Liver (tissue), 3 donors: ENCODE results near the gene COLEC12.

Experiments
- EGR1 ChIP-seq, 2 donors: IDR thresholded peaks; 2 replicates each; pipeline ENCODE4 v1.6.1; 2016 to 2018; ENCODE audit warnings: antibody characterized with exemption in 2 of 2, low read depth in 2 of 2
- FOXA1 ChIP-seq: IDR thresholded peaks from 2 replicates; pipeline ENCODE4 v1.6.1; 2016; ENCODE audit warnings: antibody characterized with exemption
- RAD21 ChIP-seq, 2 donors: IDR thresholded peaks; 2 replicates each; pipeline ENCODE4 v1.6.1; 2016; ENCODE audit warnings: antibody characterized with exemption in 2 of 2, mild to moderate bottlenecking in 2 of 2
- TAF1 ChIP-seq: conservative IDR thresholded peaks from 2 replicates; pipeline ENCODE4 v1.6.1; 2016; ENCODE audit warnings: antibody characterized with exemption, mild to moderate bottlenecking
- YY1 ChIP-seq: IDR thresholded peaks from 2 replicates; pipeline ENCODE4 v1.6.1; 2016; ENCODE audit warnings: antibody characterized with exemption, mild to moderate bottlenecking
- TF ChIP-seq, protein P1 (sequence below): IDR thresholded peaks from 2 replicates; pipeline ENCODE4 v1.6.1; 2016; ENCODE audit warnings: antibody characterized with exemption
- TF ChIP-seq, protein P2 (sequence below): fragments of 150-350 bp; IDR thresholded peaks from 2 replicates; pipeline ENCODE4 v1.5.1; 2017; ENCODE audit warnings: improper control_type of control experiment, low read depth, low read length; ENCODE audit not compliant: missing input control
- TF ChIP-seq, protein P3 (sequence below): IDR thresholded peaks from 2 replicates; pipeline ENCODE4 v1.6.1; 2016; ENCODE audit warnings: antibody characterized with exemption
- TF ChIP-seq, protein P4 (sequence below): IDR thresholded peaks from 2 replicates; pipeline ENCODE4 v1.6.1; 2016; ENCODE audit warnings: antibody characterized with exemption, mild to moderate bottlenecking
- TF ChIP-seq, protein P5 (sequence below): IDR thresholded peaks from 2 replicates; pipeline ENCODE4 v1.6.1; 2016; ENCODE audit warnings: antibody characterized with exemption
- donor health status: healthy.
- donor health status: healthy.

DNA sequence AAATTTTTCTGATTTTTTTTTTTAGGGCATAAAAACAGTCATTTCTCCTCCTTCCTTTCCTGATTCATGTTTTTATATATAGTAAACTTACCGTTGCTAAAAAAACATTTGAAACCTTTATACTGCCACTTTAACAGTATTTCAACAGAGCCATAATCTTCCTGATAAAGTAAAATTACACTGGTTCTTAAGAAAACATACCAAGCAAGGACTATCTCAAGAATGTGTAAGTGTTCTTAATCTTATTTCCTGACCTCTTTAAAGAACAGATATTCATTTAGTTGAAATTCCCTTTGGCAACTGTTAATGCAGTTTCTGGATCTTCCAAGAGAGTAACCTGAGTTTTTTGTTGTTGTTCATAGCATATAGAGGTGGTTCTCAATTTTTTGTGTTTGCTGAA, 26.6 kb upstream of the COLEC12 start:
- TF ChIP-seq TAF1 (no peak), RAD21 (IDR thresholded peaks at IDR 0.05) (no peak), YY1 (no peak), EGR1 (IDR thresholded peaks at IDR 0.05; ENCODE audit: low read depth in 2 of 2) (no peak), FOXA1 (no peak)
- TF ChIP-seq, protein P1, sequence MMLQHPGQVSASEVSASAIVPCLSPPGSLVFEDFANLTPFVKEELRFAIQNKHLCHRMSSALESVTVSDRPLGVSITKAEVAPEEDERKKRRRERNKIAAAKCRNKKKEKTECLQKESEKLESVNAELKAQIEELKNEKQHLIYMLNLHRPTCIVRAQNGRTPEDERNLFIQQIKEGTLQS = no peak
- TF ChIP-seq, protein P2, sequence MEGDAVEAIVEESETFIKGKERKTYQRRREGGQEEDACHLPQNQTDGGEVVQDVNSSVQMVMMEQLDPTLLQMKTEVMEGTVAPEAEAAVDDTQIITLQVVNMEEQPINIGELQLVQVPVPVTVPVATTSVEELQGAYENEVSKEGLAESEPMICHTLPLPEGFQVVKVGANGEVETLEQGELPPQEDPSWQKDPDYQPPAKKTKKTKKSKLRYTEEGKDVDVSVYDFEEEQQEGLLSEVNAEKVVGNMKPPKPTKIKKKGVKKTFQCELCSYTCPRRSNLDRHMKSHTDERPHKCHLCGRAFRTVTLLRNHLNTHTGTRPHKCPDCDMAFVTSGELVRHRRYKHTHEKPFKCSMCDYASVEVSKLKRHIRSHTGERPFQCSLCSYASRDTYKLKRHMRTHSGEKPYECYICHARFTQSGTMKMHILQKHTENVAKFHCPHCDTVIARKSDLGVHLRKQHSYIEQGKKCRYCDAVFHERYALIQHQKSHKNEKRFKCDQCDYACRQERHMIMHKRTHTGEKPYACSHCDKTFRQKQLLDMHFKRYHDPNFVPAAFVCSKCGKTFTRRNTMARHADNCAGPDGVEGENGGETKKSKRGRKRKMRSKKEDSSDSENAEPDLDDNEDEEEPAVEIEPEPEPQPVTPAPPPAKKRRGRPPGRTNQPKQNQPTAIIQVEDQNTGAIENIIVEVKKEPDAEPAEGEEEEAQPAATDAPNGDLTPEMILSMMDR = no peak
- TF ChIP-seq, protein P3, sequence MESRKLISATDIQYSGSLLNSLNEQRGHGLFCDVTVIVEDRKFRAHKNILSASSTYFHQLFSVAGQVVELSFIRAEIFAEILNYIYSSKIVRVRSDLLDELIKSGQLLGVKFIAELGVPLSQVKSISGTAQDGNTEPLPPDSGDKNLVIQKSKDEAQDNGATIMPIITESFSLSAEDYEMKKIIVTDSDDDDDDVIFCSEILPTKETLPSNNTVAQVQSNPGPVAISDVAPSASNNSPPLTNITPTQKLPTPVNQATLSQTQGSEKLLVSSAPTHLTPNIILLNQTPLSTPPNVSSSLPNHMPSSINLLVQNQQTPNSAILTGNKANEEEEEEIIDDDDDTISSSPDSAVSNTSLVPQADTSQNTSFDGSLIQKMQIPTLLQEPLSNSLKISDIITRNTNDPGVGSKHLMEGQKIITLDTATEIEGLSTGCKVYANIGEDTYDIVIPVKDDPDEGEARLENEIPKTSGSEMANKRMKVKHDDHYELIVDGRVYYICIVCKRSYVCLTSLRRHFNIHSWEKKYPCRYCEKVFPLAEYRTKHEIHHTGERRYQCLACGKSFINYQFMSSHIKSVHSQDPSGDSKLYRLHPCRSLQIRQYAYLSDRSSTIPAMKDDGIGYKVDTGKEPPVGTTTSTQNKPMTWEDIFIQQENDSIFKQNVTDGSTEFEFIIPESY = no peak
- TF ChIP-seq, protein P4, sequence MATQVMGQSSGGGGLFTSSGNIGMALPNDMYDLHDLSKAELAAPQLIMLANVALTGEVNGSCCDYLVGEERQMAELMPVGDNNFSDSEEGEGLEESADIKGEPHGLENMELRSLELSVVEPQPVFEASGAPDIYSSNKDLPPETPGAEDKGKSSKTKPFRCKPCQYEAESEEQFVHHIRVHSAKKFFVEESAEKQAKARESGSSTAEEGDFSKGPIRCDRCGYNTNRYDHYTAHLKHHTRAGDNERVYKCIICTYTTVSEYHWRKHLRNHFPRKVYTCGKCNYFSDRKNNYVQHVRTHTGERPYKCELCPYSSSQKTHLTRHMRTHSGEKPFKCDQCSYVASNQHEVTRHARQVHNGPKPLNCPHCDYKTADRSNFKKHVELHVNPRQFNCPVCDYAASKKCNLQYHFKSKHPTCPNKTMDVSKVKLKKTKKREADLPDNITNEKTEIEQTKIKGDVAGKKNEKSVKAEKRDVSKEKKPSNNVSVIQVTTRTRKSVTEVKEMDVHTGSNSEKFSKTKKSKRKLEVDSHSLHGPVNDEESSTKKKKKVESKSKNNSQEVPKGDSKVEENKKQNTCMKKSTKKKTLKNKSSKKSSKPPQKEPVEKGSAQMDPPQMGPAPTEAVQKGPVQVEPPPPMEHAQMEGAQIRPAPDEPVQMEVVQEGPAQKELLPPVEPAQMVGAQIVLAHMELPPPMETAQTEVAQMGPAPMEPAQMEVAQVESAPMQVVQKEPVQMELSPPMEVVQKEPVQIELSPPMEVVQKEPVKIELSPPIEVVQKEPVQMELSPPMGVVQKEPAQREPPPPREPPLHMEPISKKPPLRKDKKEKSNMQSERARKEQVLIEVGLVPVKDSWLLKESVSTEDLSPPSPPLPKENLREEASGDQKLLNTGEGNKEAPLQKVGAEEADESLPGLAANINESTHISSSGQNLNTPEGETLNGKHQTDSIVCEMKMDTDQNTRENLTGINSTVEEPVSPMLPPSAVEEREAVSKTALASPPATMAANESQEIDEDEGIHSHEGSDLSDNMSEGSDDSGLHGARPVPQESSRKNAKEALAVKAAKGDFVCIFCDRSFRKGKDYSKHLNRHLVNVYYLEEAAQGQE = no peak
- TF ChIP-seq, protein P5, sequence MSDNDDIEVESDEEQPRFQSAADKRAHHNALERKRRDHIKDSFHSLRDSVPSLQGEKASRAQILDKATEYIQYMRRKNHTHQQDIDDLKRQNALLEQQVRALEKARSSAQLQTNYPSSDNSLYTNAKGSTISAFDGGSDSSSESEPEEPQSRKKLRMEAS = no peak
